Measurements from ENCODE around the gene RASSF1.
A peak's percentile ranks its signal among the peaks of the same experiment; 100 is the strongest.

The RASSF1 gene

GRCh38 chr3:50299929-50300680 lies 40.5 kb downstream of the RASSF1 start:
- peak overlapping the region; percentile 76 for H3K4me3 ChIP-seq (ENCODE audit: low read depth, low read length)
- no peaks in the 10 kb centered on the region for H3K36me3 ChIP-seq (ENCODE audit: insufficient read depth, low read length)
- H3K27ac ChIP-seq (ENCODE audit: low read depth, low read length): peak overlapping the region; percentile 82
- H3K4me1 ChIP-seq (ENCODE audit: control insufficient read depth, insufficient read depth, low read length, unreplicated experiment): peaks cover 20% of the 10 kb centered on the region
- no peaks in the 10 kb centered on the region for H3K27me3 ChIP-seq (ENCODE audit: insufficient read depth, low read length)
- H2AFZ ChIP-seq (ENCODE audit: low read length, unreplicated experiment): peak overlapping the region; percentile 40
- peaks cover 5% of the 10 kb centered on the region for H3K79me2 ChIP-seq (ENCODE audit: control insufficient read depth, insufficient read depth, low read length, unreplicated experiment)

DNA sequence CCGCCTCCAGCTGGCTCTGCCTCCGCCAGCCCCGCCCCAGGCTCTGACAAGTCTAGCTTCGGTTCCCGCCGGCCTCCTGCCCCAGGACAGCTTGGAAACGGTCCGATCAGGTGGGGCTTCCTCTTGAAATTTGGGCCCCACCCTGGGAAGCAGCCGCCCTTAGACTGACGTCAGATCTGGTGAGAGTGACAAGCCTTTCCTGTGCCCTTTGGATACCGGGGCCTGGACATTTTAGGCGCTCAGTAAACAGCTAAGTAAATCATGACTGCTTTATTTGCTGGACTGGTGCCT lies 41.1 kb downstream of the RASSF1 start:
- peak overlapping the region; percentile 82 for H3K27ac ChIP-seq (ENCODE audit: low read depth, low read length)
- H2AFZ ChIP-seq (ENCODE audit: low read length, unreplicated experiment): peak overlapping the region; percentile 40
- H3K79me2 ChIP-seq (ENCODE audit: control insufficient read depth, insufficient read depth, low read length, unreplicated experiment): peaks cover 5% of the 10 kb centered on the region

DNA sequence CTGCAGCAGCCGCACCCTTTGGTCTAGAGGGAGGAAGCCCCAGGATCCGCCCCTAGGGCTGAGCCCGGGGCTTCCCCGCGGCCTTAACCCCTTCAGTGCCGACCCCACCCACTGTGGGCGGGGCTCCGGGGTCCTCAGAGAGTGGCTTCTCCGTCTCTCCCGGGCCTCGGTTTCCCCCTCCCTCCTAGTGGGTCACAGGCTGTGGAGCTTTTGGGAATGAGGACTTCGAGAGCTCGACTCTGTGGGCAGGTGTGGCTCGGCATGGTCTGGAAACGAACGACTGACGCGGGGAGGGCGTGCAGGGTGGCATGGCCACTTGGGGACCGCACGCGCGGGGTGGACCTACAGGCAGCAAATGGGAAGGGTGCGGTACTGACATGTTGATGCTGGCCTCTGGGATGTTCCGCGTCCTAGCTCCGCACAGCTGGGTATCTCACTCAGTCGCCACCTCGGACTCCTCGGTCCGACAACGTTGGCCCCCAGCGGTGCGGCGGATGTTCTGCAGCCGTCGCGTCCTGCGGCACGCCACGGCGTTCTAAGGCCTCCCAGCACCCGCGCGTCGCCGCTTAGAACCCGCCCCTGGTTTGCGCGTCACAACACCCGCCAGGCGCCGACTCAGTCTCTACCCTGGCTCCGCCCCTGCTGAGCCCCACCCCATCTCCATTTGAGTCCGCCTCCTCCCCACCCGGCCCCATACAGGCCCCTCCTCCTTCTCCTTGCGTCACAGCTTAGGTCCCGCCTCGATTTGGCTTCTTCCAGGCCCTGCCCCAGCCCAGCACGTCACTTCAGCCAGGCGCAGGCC lies 41.6 kb downstream of the RASSF1 start, which contains the start of the genes HYAL3 and NAA80:
Gene HYAL3, minus strand, starts transcription at position 570 of the 802 bp plus-strand sequence. CDS start 3,803 bp downstream, outside the sequence.
Gene NAA80, minus strand, starts transcription at position 570 of the 802 bp plus-strand sequence. CDS start 1,942 bp downstream, outside the sequence.
- H2AFZ ChIP-seq (ENCODE audit: low read length, unreplicated experiment): peak within 1 kb of the TSS; percentile 83
- peaks cover 20% of the 10 kb centered on the region for H3K4me1 ChIP-seq (ENCODE audit: control insufficient read depth, insufficient read depth, low read length, unreplicated experiment)
- H3K36me3 ChIP-seq (ENCODE audit: insufficient read depth, low read length): no peaks in the 10 kb centered on the region
- H3K27me3 ChIP-seq (ENCODE audit: insufficient read depth, low read length): no peaks in the 10 kb centered on the region
- H3K79me2 ChIP-seq (ENCODE audit: control insufficient read depth, insufficient read depth, low read length, unreplicated experiment): peaks cover 5% of the 10 kb centered on the region
- H3K4me3 ChIP-seq (ENCODE audit: low read depth, low read length): peak within 1 kb of the TSS; percentile 90
- peak within 1 kb of the TSS; percentile 82 for H3K27ac ChIP-seq (ENCODE audit: low read depth, low read length)

More for the DNA sequence above, 41.1 kb downstream of the RASSF1 start:
- H3K27me3 ChIP-seq (ENCODE audit: insufficient read depth, low read length): no peaks in the 10 kb centered on the region
- no peaks in the 10 kb centered on the region for H3K36me3 ChIP-seq (ENCODE audit: insufficient read depth, low read length)
- peaks cover 20% of the 10 kb centered on the region for H3K4me1 ChIP-seq (ENCODE audit: control insufficient read depth, insufficient read depth, low read length, unreplicated experiment)
- peak overlapping the region; percentile 76 for H3K4me3 ChIP-seq (ENCODE audit: low read depth, low read length)

DNA sequence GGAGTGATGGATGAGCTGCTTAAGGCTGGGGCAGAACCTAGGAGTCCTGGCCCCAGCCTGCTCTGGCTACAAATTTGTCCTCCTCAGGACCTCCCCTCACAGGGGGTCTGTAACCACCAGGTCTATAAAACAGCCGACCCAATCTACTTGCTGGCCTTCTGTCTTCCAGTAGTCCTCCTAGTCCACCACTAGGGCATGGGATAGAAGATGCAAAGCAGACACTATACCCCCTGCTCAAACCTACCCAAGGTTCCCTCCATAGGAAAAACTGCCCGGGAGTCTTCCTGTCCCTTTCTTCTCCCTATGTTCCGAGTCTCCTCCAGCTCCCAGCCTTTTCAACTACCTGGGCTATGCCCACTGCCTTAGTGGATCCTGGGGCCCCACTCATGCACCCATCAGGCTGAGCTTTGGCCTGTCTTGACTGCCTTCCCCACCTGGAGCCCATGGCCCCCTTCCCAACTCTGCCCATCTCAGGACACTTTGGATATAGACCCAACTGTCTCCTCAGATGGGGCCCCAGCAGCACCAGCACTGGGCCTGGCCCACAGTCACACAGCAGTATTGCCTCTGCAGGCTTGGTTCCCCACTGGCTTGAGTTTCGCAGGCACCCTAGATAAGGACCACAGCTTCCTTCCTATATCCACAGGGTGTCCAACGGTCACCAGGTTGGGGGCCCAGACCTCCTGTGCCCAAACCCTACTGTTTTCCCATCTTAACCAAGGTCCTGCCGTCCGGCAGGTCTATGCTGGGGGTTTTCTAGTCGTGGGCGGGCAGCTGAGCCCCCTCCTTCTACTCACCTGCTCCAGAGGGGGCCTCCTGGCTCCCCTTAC lies 42.5 kb downstream of the RASSF1 start:
- H3K79me2 ChIP-seq (ENCODE audit: control insufficient read depth, insufficient read depth, low read length, unreplicated experiment): peaks cover 5% of the 10 kb centered on the region
- no peak overlapping the region for H2AFZ ChIP-seq (ENCODE audit: low read length, unreplicated experiment)
- no peaks in the 10 kb centered on the region for H3K27me3 ChIP-seq (ENCODE audit: insufficient read depth, low read length)
- peaks cover 15% of the 10 kb centered on the region for H3K4me1 ChIP-seq (ENCODE audit: control insufficient read depth, insufficient read depth, low read length, unreplicated experiment)
- peak overlapping the region; percentile 90 for H3K4me3 ChIP-seq (ENCODE audit: low read depth, low read length)
- H3K36me3 ChIP-seq (ENCODE audit: insufficient read depth, low read length): no peaks in the 10 kb centered on the region
- no peak overlapping the region for H3K27ac ChIP-seq (ENCODE audit: low read depth, low read length)

- no peak overlapping the region; the same call in 1 of the 2 replicates for H3K4me3 ChIP-seq (ENCODE audit: low read depth, low read length)
- peaks cover 3% of the 10 kb centered on the region for H3K79me2 ChIP-seq (ENCODE audit: control insufficient read depth, insufficient read depth, low read length, unreplicated experiment)
- no peak overlapping the region for H3K27ac ChIP-seq (ENCODE audit: low read depth, low read length)
Measured at GRCh38 chr3:50297384-50297775, 43.3 kb downstream of the RASSF1 start.

GRCh38 chr3:50296721-50297383 lies 43.8 kb downstream of the RASSF1 start:
- H3K79me2 ChIP-seq (ENCODE audit: control insufficient read depth, insufficient read depth, low read length, unreplicated experiment): peaks cover 6% of the 10 kb centered on the region
- no peak overlapping the region for H3K27ac ChIP-seq (ENCODE audit: low read depth, low read length)
- no peak overlapping the region for H2AFZ ChIP-seq (ENCODE audit: low read length, unreplicated experiment)
- H3K27me3 ChIP-seq (ENCODE audit: insufficient read depth, low read length): no peaks in the 10 kb centered on the region
- H3K4me3 ChIP-seq (ENCODE audit: low read depth, low read length): no peak overlapping the region; the same call in 1 of the 2 replicates
- peaks cover 20% of the 10 kb centered on the region for H3K4me1 ChIP-seq (ENCODE audit: control insufficient read depth, insufficient read depth, low read length, unreplicated experiment)
- no peaks in the 10 kb centered on the region for H3K36me3 ChIP-seq (ENCODE audit: insufficient read depth, low read length)

More at GRCh38 chr3:50297384-50297775, 43.3 kb downstream of the RASSF1 start:
- Histone ChIP-seq H2AFZ (ENCODE audit: low read length, unreplicated experiment) (no peak overlapping the region), H3K4me1 (ENCODE audit: control insufficient read depth, insufficient read depth, low read length, unreplicated experiment) (peaks cover 20% of the 10 kb centered on the region), H3K36me3 (ENCODE audit: insufficient read depth, low read length) (no peaks in the 10 kb centered on the region), H3K27me3 (ENCODE audit: insufficient read depth, low read length) (no peaks in the 10 kb centered on the region)

DNA sequence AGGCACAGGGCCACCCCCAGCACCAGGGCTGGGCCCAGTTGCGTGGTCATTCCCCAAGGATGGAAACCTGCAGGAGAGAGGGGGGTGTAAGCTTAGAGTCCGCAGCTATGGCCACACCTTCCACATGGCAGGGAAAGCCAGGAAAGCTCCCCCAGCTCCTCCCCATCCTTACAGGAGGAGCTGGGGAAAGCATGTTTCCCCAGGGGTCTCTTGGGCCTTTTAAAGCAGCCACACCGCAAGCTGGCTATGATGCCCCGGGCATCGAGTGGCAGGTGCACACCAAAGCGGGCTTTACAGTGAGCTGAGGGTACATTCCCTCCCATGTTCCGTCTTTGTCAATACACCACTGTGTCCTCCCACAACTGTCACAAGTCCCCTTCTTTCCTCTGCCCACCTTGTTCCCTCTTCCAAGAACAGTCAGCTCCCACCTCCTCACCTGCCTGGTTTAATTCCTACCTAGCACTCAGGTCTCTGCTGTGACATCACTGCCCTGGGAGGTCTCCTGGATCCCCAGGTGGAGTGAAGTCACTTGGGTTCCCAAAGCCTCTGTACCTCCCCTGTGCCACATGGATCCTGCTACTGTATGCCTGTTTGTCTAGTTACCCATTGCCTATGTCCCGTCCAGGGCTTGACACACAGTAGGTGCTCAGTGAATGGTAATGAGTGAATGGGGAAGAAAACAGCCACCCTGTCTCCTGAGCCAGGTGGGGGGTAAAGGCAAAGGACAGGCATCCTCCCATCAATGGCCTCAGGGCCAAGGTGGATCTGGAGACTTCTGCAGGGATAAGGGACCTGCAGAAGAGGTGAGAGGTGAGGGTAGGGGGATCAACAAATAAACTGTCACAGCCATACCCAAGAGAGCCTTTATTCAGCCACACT lies 44.8 kb downstream of the RASSF1 start:
- peaks cover 20% of the 10 kb centered on the region for H3K4me1 ChIP-seq (ENCODE audit: control insufficient read depth, insufficient read depth, low read length, unreplicated experiment)
- H3K27me3 ChIP-seq (ENCODE audit: insufficient read depth, low read length): no peaks in the 10 kb centered on the region
- H3K79me2 ChIP-seq (ENCODE audit: control insufficient read depth, insufficient read depth, low read length, unreplicated experiment): peaks cover 17% of the 10 kb centered on the region
- no peak overlapping the region for H2AFZ ChIP-seq (ENCODE audit: low read length, unreplicated experiment)
- no peaks in the 10 kb centered on the region for H3K36me3 ChIP-seq (ENCODE audit: insufficient read depth, low read length)
- no peak overlapping the region for H3K27ac ChIP-seq (ENCODE audit: low read depth, low read length)
- no peak overlapping the region for H3K4me3 ChIP-seq (ENCODE audit: low read depth, low read length)

- Histone ChIP-seq H3K27ac (ENCODE audit: low read depth, low read length) (no peak overlapping the region), H3K4me1 (ENCODE audit: control insufficient read depth, insufficient read depth, low read length, unreplicated experiment) (peaks cover 11% of the 10 kb centered on the region), H3K36me3 (ENCODE audit: insufficient read depth, low read length) (no peaks in the 10 kb centered on the region; the same call in 1 of the 2 replicates), H3K79me2 (ENCODE audit: control insufficient read depth, insufficient read depth, low read length, unreplicated experiment) (peaks cover 27% of the 10 kb centered on the region), H3K27me3 (ENCODE audit: insufficient read depth, low read length) (no peaks in the 10 kb centered on the region), H2AFZ (ENCODE audit: low read length, unreplicated experiment) (no peak overlapping the region), H3K4me3 (ENCODE audit: low read depth, low read length) (no peak overlapping the region)
Measured at GRCh38 chr3:50294492-50295403, 45.9 kb downstream of the RASSF1 start.

DNA sequence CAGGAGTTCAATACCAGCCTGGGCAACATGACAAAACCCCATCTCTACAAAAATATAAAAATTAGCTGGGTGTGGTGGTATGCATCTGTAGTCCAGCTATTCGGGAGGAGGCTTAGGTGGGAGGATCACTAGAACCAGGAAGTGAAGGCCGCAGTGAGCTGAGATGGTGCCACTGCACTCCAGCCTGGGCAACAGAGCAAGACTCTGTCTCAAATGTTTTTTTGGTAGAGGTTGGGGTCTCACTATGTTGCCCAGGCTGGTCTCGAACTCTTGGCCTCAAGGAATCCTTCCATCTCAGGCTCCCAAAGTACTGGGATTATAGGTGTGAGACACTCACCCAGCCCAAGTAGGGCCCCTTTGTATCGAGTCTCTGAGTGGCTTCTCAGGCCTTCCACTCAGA lies 46.5 kb downstream of the RASSF1 start:
- Histone ChIP-seq H3K36me3 (ENCODE audit: insufficient read depth, low read length) (no peaks in the 10 kb centered on the region; the same call in 1 of the 2 replicates), H3K4me1 (ENCODE audit: control insufficient read depth, insufficient read depth, low read length, unreplicated experiment) (peaks cover 10% of the 10 kb centered on the region), H3K27ac (ENCODE audit: low read depth, low read length) (no peak overlapping the region)

More for the DNA sequence above, 46.5 kb downstream of the RASSF1 start:
- Histone ChIP-seq H2AFZ (ENCODE audit: low read length, unreplicated experiment) (no peak overlapping the region), H3K27me3 (ENCODE audit: insufficient read depth, low read length) (no peaks in the 10 kb centered on the region), H3K4me3 (ENCODE audit: low read depth, low read length) (no peak overlapping the region), H3K79me2 (ENCODE audit: control insufficient read depth, insufficient read depth, low read length, unreplicated experiment) (peaks cover 32% of the 10 kb centered on the region)

Measured in ACC112 (cell line).